ENCODE data around the gene STXBP4.

Gene STXBP4

DNA sequence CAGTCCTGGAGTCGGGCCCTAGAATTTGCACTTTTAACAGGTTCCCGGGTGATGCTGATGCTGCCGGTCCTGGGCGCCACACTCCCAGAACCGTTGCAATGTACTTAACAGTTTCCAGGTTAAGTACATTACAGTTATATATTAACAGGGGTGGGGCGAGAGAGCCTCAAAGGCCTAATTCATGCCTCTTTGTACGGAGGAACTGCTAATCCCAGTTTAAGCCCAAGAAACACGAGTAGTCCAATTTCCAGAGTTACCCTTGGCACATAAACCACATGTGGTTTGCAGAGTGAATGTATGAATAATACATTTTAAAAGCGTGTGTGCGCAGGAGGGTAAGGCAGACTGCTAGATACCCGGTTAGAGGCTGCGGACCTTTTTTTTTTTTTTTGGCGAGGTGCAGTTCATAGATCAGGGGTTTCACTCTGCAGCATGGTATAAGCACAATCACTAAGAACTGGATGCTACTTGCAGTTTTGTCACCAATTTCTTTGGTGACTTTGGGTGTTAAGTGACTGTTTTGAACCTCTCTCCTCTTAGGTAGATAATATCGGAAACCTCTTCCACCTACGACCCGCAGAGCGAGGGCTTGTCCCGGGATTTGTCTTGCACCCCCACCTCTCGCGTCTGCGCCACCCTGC lies 824 bp upstream of the STXBP4 start:
- in situ Hi-C loops (cut with HindIII; ENCODE audit: low pct_ligation_motif_present, low pct_unique_long_range_greater_than_20kb, low sequenced_read_pairs) = no loop called here
- DNase-seq = peak; percentile 70

DNA sequence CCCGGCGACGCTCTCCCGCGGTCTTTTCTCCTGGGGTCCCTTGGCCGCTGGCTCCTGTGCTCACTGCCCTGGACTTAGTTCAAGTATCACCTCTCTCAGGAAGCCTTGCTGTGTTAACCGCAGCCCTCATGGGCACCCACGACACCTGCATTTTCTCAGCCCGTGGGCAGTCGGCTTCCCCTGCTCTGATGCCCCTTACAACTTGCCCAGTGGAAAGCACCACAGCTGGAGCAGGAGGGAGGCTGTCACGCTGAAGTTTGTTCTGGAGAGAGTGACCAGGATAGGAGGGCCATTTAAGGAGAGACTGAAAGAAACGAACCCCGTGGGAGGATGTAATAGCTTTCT lies 395 bp downstream of the STXBP4 start:
- in situ Hi-C loops (cut with HindIII; ENCODE audit: low pct_ligation_motif_present, low pct_unique_long_range_greater_than_20kb, low sequenced_read_pairs) = no loop called here
- peak; percentile 48 for DNase-seq

GRCh38 chr17:54969658-54970572 lies 1.4 kb downstream of the STXBP4 start:
- in situ Hi-C loops (cut with HindIII; ENCODE audit: low pct_ligation_motif_present, low pct_unique_long_range_greater_than_20kb, low sequenced_read_pairs) = no loop called here
- DNase-seq = no peak

GRCh38 chr17:54971147-54971546 lies 2.6 kb downstream of the STXBP4 start:
- DNase-seq = peak; percentile 52
- in situ Hi-C loops (cut with HindIII; ENCODE audit: low pct_ligation_motif_present, low pct_unique_long_range_greater_than_20kb, low sequenced_read_pairs) = no loop called here

- in situ Hi-C loops (cut with HindIII; ENCODE audit: low pct_ligation_motif_present, low pct_unique_long_range_greater_than_20kb, low sequenced_read_pairs) = no loop called here
- no peak for DNase-seq
Measured at GRCh38 chr17:54971901-54972300, 3.3 kb downstream of the STXBP4 start.

DNA sequence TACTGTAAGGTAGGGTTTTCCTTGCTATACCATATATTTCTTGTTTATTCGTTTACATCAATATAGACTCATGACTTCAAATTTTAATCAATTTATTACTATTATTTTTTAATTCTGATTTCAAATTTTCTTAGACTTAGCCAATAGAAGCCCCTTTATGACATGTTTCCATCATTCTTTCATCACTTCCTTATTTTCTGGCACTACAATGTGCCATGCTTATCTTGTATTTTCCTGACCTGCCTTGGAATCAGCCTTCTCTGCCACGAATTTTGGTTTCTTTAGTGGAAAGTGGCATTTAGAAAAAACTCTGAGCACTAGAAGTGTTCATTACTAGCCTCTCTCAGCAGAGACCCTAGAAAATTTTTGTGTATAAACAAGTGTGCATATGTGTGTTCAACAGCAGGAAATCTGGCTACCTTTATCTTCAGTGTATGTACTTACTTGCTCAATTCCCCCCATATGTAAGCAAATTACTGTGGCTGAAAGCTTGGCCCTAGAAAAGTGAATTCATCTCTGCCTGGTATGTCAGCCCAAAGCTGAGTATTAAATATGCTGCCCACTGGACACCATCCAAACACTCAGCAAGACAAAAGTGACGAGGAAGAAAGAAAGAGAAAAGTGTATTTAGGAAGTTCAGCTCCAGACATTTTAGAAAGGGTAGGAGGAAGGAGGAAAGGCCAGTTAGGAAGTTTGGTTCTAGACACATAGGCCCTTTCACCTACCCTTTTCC lies 4.0 kb downstream of the STXBP4 start:
- no peak for DNase-seq
- in situ Hi-C loops (cut with HindIII; ENCODE audit: low pct_ligation_motif_present, low pct_unique_long_range_greater_than_20kb, low sequenced_read_pairs) = no loop called here

GRCh38 chr17:54974759-54975158 lies 6.2 kb downstream of the STXBP4 start:
- in situ Hi-C loops (cut with HindIII; ENCODE audit: low pct_ligation_motif_present, low pct_unique_long_range_greater_than_20kb, low sequenced_read_pairs) = no loop called here

GRCh38 chr17:54976316-54976715 lies 7.8 kb downstream of the STXBP4 start:
- no peak for DNase-seq
- in situ Hi-C loops (cut with HindIII; ENCODE audit: low pct_ligation_motif_present, low pct_unique_long_range_greater_than_20kb, low sequenced_read_pairs) = no loop called here

More at GRCh38 chr17:54974759-54975158, 6.2 kb downstream of the STXBP4 start:
- no peak for DNase-seq

- no peak for DNase-seq
- in situ Hi-C loops (cut with HindIII; ENCODE audit: low pct_ligation_motif_present, low pct_unique_long_range_greater_than_20kb, low sequenced_read_pairs) = no loop called here
Measured at GRCh38 chr17:54977744-54978143, 9.2 kb downstream of the STXBP4 start.

DNA sequence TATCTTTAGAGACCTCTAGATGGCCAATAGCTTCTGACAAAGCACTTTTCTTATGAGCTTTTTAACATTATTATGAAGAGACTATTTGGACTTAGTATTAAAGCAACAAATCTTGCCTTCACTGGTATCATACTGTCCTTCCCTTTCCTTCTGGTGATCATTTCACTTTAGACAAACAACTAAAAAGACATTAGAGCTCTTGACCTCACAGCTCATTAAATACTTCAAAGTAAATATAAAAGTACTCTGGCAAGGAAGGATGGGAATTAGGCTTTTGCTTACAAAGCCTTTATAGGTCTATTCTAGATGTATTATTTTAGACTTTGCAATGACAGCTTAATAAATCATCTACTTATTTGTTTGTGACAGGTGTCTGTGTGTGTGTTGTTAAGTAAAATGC lies 11.1 kb downstream of the STXBP4 start:
- no peak for DNase-seq
- in situ Hi-C loops (cut with HindIII; ENCODE audit: low pct_ligation_motif_present, low pct_unique_long_range_greater_than_20kb, low sequenced_read_pairs) = no loop called here

GRCh38 chr17:54980375-54980774 lies 11.8 kb downstream of the STXBP4 start:
- in situ Hi-C loops (cut with HindIII; ENCODE audit: low pct_ligation_motif_present, low pct_unique_long_range_greater_than_20kb, low sequenced_read_pairs) = no loop called here
- DNase-seq = peak; percentile 72

GRCh38 chr17:54982399-54982798 lies 13.8 kb downstream of the STXBP4 start:
- DNase-seq = no peak
- in situ Hi-C loops (cut with HindIII; ENCODE audit: low pct_ligation_motif_present, low pct_unique_long_range_greater_than_20kb, low sequenced_read_pairs) = no loop called here

DNA sequence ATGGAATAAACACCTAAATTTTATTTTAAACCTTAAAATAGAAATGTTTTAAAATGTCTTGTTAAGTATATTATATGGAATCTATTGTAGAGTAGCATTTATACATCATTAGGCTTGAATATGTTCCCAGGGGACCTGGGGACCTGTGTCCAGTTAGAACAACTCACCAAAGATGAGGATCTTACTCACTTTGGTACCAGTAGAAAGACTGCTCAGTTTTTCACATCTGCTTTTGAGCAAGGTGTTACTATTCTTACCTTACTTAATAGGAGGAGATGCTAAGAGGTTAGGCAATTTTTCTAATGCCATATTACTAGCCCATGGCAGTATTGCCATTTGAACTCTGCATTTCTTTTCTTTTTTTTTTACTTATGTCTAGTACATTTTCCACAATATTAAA lies 14.7 kb downstream of the STXBP4 start:
- in situ Hi-C loops (cut with HindIII; ENCODE audit: low pct_ligation_motif_present, low pct_unique_long_range_greater_than_20kb, low sequenced_read_pairs) = no loop called here
- no peak for DNase-seq

GRCh38 chr17:54985476-54985875 lies 16.9 kb downstream of the STXBP4 start:
- in situ Hi-C loops (cut with HindIII; ENCODE audit: low pct_ligation_motif_present, low pct_unique_long_range_greater_than_20kb, low sequenced_read_pairs) = no loop called here
- no peak for DNase-seq

- in situ Hi-C loops (cut with HindIII; ENCODE audit: low pct_ligation_motif_present, low pct_unique_long_range_greater_than_20kb, low sequenced_read_pairs) = no loop called here
- DNase-seq = no peak
Measured at GRCh38 chr17:54990118-54990517, 21.6 kb downstream of the STXBP4 start.

DNA sequence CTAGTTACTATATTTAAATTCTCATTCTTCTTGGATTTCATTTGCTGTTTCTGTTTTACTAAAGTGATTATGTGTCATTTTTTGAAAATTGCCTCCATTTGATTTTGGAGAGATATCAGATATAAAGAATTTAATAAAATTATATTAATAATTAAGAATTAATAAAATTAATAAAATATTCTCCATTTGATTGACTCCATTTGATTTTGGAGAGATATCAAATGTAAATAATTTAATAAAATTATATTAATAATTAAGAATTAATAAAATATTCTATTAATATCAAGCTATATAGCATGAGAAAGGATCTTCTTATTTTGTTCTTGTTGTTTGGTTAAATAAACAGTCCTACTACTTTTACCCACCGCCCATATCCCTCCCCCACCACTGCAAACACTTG lies 23.0 kb downstream of the STXBP4 start:
- in situ Hi-C loops (cut with HindIII; ENCODE audit: low pct_ligation_motif_present, low pct_unique_long_range_greater_than_20kb, low sequenced_read_pairs) = no loop called here
- no peak for DNase-seq

- in situ Hi-C loops (cut with HindIII; ENCODE audit: low pct_ligation_motif_present, low pct_unique_long_range_greater_than_20kb, low sequenced_read_pairs) = no loop called here
- DNase-seq = peak; percentile 68
Measured at GRCh38 chr17:54992797-54993639, 24.5 kb downstream of the STXBP4 start.

DNA sequence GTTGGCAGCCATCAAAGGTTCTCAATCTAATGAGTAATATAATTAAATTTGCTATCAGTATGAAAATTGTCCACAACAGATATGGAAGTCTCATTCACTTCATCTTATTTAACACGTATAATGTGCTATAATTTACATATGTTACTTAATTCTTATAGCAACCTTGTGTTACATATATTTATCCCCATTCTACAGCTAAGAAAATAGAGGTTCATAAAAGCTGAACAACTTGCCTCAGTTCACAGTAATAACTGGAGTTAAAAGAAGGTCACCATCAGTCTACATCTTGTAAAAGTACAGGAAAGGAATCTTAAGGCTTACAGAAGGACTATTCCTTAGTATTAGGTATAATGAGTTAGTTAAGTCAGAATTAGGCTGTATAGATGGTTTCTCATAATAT lies 27.9 kb downstream of the STXBP4 start:
- DNase-seq = no peak
- in situ Hi-C loops (cut with HindIII; ENCODE audit: low pct_ligation_motif_present, low pct_unique_long_range_greater_than_20kb, low sequenced_read_pairs) = no loop called here

- DNase-seq = no peak
- in situ Hi-C loops (cut with HindIII; ENCODE audit: low pct_ligation_motif_present, low pct_unique_long_range_greater_than_20kb, low sequenced_read_pairs) = no loop called here
Measured at GRCh38 chr17:55002458-55002857, 33.9 kb downstream of the STXBP4 start.

All from ACHN (cell line).